ENCODE results near the gene NHEJ1.

NHEJ1 gene

GRCh38 chr2:219207134-219207883, 46.7 kb upstream of the NHEJ1 start:
- no peak for TF ChIP-seq CTCF (IDR thresholded peaks at IDR 0.05; ENCODE audit: insufficient read depth, low read length, poor library complexity, severe bottlenecking)
- no peak for TF ChIP-seq EZH2phosphoT487 (conservative IDR thresholded peaks at IDR 0.05; ENCODE audit: low read length)
- Histone ChIP-seq H4K20me1 (ENCODE audit: low read depth, low read length) (no peaks in the 10 kb centered on the region), H2AFZ (ENCODE audit: low read depth, low read length, severe bottlenecking) (peak overlapping the region; percentile 36), H3F3A (ENCODE audit: insufficient read depth) (no peaks in the 10 kb centered on the region), H3K36me3 (ENCODE audit: low read length) (no peaks in the 10 kb centered on the region), H3K9ac (ENCODE audit: low read length) (peak overlapping the region; percentile 68), H3K79me2 (ENCODE audit: insufficient read depth, low read length) (no peaks in the 10 kb centered on the region), H3K9me2 (replicated peaks; ENCODE audit: insufficient read depth, low read length) (no peaks in the 10 kb centered on the region), H3K4me2 (ENCODE audit: low read depth, low read length, poor library complexity, severe bottlenecking) (peak overlapping the region; percentile 79), H3K9me3 (ENCODE audit: insufficient read depth, low read length) (no peaks in the 10 kb centered on the region), H3K27me3 (ENCODE audit: low read length) (no peaks in the 10 kb centered on the region), H3K4me3 (ENCODE audit: insufficient read depth, low read length, poor library complexity, severe bottlenecking) (peak overlapping the region; percentile 60), H3K27ac (ENCODE audit: low read depth, low read length) (peak overlapping the region; percentile 73)

- no peaks in the 10 kb centered on the region for H3K79me2 ChIP-seq (ENCODE audit: insufficient read depth, low read length)
- H3K36me3 ChIP-seq (ENCODE audit: low read length) = no peaks in the 10 kb centered on the region
- no peaks in the 10 kb centered on the region for H3K9me3 ChIP-seq (ENCODE audit: insufficient read depth, low read length)
- no peaks in the 10 kb centered on the region for H4K20me1 ChIP-seq (ENCODE audit: low read depth, low read length)
- H3K4me2 ChIP-seq (ENCODE audit: low read depth, low read length, poor library complexity, severe bottlenecking) = peak within 1 kb of the TSS; percentile 79
- H2AFZ ChIP-seq (ENCODE audit: low read depth, low read length, severe bottlenecking) = peak within 1 kb of the TSS; percentile 82
- peak within 1 kb of the TSS; percentile 68 for H3K9ac ChIP-seq (ENCODE audit: low read length)
- H3F3A ChIP-seq (ENCODE audit: insufficient read depth) = no peaks in the 10 kb centered on the region
- no peaks in the 10 kb centered on the region for H3K27me3 ChIP-seq (ENCODE audit: low read length)
- H3K4me3 ChIP-seq (ENCODE audit: insufficient read depth, low read length, poor library complexity, severe bottlenecking) = peak within 1 kb of the TSS; percentile 60
- H3K27ac ChIP-seq (ENCODE audit: low read depth, low read length) = peak within 1 kb of the TSS; percentile 73
- TF ChIP-seq EZH2phosphoT487 (conservative IDR thresholded peaks at IDR 0.05; ENCODE audit: low read length) = no peak
- no peaks in the 10 kb centered on the region for H3K9me2 ChIP-seq (replicated peaks; ENCODE audit: insufficient read depth, low read length)
Measured at GRCh38 chr2:219206328-219207133, 45.9 kb upstream of the NHEJ1 start, which contains the start of gene ZFAND2B. Gene ZFAND2B, plus strand, starts transcription at chr2:219206782. Its CDS starts 206 bp downstream, at chr2:219206988.

GRCh38 chr2:219205981-219206327, 45.3 kb upstream of the NHEJ1 start:
- H3K79me2 ChIP-seq (ENCODE audit: insufficient read depth, low read length) = no peaks in the 10 kb centered on the region
- H3K27me3 ChIP-seq (ENCODE audit: low read length) = no peaks in the 10 kb centered on the region
- TF ChIP-seq CTCF (IDR thresholded peaks at IDR 0.05; ENCODE audit: insufficient read depth, low read length, poor library complexity, severe bottlenecking) = no peak
- no peak for TF ChIP-seq EZH2phosphoT487 (conservative IDR thresholded peaks at IDR 0.05; ENCODE audit: low read length)
- peak overlapping the region; percentile 48 for H3K27ac ChIP-seq (ENCODE audit: low read depth, low read length)
- H3K9me3 ChIP-seq (ENCODE audit: insufficient read depth, low read length) = no peaks in the 10 kb centered on the region
- H3K4me3 ChIP-seq (ENCODE audit: insufficient read depth, low read length, poor library complexity, severe bottlenecking) = peak overlapping the region; percentile 60
- H2AFZ ChIP-seq (ENCODE audit: low read depth, low read length, severe bottlenecking) = peak overlapping the region; percentile 82
- H4K20me1 ChIP-seq (ENCODE audit: low read depth, low read length) = no peaks in the 10 kb centered on the region
- H3K9ac ChIP-seq (ENCODE audit: low read length) = peak overlapping the region; percentile 68
- no peaks in the 10 kb centered on the region for H3K9me2 ChIP-seq (replicated peaks; ENCODE audit: insufficient read depth, low read length)
- no peaks in the 10 kb centered on the region for H3F3A ChIP-seq (ENCODE audit: insufficient read depth)
- H3K4me2 ChIP-seq (ENCODE audit: low read depth, low read length, poor library complexity, severe bottlenecking) = peak overlapping the region; percentile 79
- no peaks in the 10 kb centered on the region for H3K36me3 ChIP-seq (ENCODE audit: low read length)
